NCI-H2107 (cell line): Measurements from ENCODE around the gene BTLA.
"Not testable (repeated sequence)": the region's sequence is repeated elsewhere in the genome, so short reads cannot be mapped to it uniquely, and the experiment has no call there.

Source experiments
- DNase-seq: peaks from one replicate; lab custom pipeline; 2025; lab: John Stamatoyannopoulos, UW

Gene BTLA

GRCh38 chr3:112446343-112446742 lies 52.9 kb downstream of the BTLA start:
- DNase-seq = peak; percentile 8

GRCh38 chr3:112445839-112446238 lies 53.4 kb downstream of the BTLA start:
- DNase-seq = no peak

GRCh38 chr3:112437146-112438022 lies 61.9 kb downstream of the BTLA start:
- no peak for DNase-seq

GRCh38 chr3:112429960-112430359 lies 69.3 kb downstream of the BTLA start:
- DNase-seq = no peak

- no peak for DNase-seq
Observed at GRCh38 chr3:112427123-112427522, 72.1 kb downstream of the BTLA start.

- no peak for DNase-seq
Observed at GRCh38 chr3:112425858-112426750, 73.2 kb downstream of the BTLA start.

GRCh38 chr3:112425382-112425781 lies 73.9 kb downstream of the BTLA start:
- no peak for DNase-seq

GRCh38 chr3:112424394-112424793 lies 74.9 kb downstream of the BTLA start:
- DNase-seq = no peak

- DNase-seq = not testable (repeated sequence)
Observed at GRCh38 chr3:112422921-112423320, 76.4 kb downstream of the BTLA start.

GRCh38 chr3:112418526-112418925 lies 80.7 kb downstream of the BTLA start:
- DNase-seq = not testable (repeated sequence)

- DNase-seq = no peak
Observed at GRCh38 chr3:112417696-112418318, 81.5 kb downstream of the BTLA start.

- no peak for DNase-seq
Observed at GRCh38 chr3:112416391-112417212, 82.7 kb downstream of the BTLA start.

GRCh38 chr3:112415390-112415789 lies 83.9 kb downstream of the BTLA start:
- no peak for DNase-seq
